ENCODE data around the gene CNDP2.

Gene CNDP2

DNA sequence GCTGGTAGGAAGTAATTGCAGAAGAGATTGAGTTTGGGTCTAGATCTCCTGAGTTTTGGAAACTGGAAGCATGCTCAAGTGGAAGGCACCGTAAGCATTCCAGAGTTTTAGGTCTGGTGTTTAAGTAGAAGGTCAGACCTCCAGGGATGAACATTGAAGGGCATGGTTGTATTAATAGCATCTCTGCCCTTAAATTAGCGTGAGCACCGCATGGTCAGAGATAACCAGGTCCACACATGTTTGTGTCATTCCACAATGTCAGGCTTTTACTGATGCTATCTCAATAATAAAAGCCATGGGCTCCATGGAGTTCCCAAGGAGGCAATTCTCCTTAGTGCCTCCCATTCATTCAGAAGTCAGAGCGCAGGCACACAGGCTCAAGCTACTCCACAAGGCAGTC is 73.2 kb downstream of the CNDP2 start:
- no peak for DNase-seq (ENCODE audit: low read depth)
- H3K4me3 ChIP-seq (ENCODE audit: low read depth, low read length), result no peak overlapping the region
- TF ChIP-seq, protein P1, sequence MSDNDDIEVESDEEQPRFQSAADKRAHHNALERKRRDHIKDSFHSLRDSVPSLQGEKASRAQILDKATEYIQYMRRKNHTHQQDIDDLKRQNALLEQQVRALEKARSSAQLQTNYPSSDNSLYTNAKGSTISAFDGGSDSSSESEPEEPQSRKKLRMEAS (IDR thresholded peaks at IDR 0.05; ENCODE audit: low read depth, low read length), result no peak
- TF ChIP-seq POLR2A (IDR thresholded peaks at IDR 0.05; ENCODE audit: extremely low read depth, insufficient read length) (no peak), MYC (IDR thresholded peaks at IDR 0.05; ENCODE audit: low read depth, low read length) (no peak)
- TF ChIP-seq, protein P2, sequence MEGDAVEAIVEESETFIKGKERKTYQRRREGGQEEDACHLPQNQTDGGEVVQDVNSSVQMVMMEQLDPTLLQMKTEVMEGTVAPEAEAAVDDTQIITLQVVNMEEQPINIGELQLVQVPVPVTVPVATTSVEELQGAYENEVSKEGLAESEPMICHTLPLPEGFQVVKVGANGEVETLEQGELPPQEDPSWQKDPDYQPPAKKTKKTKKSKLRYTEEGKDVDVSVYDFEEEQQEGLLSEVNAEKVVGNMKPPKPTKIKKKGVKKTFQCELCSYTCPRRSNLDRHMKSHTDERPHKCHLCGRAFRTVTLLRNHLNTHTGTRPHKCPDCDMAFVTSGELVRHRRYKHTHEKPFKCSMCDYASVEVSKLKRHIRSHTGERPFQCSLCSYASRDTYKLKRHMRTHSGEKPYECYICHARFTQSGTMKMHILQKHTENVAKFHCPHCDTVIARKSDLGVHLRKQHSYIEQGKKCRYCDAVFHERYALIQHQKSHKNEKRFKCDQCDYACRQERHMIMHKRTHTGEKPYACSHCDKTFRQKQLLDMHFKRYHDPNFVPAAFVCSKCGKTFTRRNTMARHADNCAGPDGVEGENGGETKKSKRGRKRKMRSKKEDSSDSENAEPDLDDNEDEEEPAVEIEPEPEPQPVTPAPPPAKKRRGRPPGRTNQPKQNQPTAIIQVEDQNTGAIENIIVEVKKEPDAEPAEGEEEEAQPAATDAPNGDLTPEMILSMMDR (IDR thresholded peaks at IDR 0.05; ENCODE audit: low read depth, low read length), result no peak

DNA sequence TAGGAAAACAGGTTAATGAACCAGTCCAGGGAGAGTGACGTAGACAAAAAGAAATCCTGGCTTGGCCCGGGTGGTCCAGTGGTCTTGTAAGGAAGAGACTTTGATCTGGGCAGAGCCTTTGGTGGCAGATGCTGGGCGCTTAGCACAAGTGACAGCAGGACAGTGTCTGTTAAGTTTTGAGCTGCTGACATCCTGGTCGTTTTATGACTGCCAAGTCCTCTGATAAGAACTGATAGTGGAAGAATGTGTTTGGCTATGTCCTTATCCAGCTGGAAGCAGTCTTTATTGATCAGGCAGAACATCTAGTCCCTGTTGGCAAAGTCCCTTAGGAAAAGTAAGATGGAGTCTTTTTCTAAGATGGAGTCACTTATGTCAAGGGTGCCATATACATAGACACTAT is 74.1 kb downstream of the CNDP2 start:
- TF ChIP-seq, protein P2 (IDR thresholded peaks at IDR 0.05; ENCODE audit: low read depth, low read length), result no peak
- TF ChIP-seq, protein P1 (IDR thresholded peaks at IDR 0.05; ENCODE audit: low read depth, low read length), result no peak
- no peak for TF ChIP-seq MYC (IDR thresholded peaks at IDR 0.05; ENCODE audit: low read depth, low read length)
- TF ChIP-seq POLR2A (IDR thresholded peaks at IDR 0.05; ENCODE audit: extremely low read depth, insufficient read length), result no peak
- no peak overlapping the region for H3K4me3 ChIP-seq (ENCODE audit: low read depth, low read length)
- no peak for DNase-seq (ENCODE audit: low read depth)

DNA sequence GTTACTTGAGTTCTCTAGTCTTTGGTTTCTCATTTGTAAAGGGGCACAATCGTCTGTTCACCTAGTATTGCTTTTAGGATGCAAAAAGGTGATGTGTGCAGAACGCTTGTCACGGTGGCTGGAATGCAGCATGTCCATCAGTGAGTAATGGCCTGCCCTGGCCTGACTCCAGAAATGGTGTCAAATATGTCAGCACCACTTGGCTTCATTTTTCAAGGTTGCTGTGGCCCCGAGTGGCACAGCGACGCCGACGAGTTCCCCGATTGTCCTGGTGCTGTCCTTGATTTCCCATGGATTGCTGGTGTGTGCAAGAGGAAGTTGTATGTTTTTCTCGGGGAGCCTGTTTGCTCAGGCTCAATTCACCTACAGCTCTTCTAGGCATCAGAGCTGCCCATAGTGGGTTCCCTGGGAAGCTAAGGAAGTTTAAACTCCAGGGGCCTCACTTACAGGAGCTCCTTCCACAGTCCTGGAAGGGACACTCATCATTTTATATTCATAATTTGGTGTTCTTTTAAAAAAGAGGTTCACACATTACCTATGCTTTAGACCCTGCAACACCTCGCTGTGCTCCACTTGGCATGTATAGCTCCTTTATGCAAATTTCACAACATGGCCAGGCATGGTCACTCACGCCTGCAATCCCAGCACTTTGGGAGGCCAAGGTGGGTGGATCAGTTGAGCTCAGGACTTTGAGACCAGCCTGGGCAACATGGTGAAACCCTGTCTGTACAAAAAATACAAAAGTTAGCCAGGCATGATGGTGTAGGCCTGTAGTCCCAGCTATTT is 75.9 kb downstream of the CNDP2 start:
- no peak for DNase-seq (ENCODE audit: low read depth)
- TF ChIP-seq POLR2A (IDR thresholded peaks at IDR 0.05; ENCODE audit: extremely low read depth, insufficient read length), result no peak
- TF ChIP-seq, protein P2 (IDR thresholded peaks at IDR 0.05; ENCODE audit: low read depth, low read length), result no peak
- TF ChIP-seq, protein P1 (IDR thresholded peaks at IDR 0.05; ENCODE audit: low read depth, low read length), result no peak
- no peak for TF ChIP-seq MYC (IDR thresholded peaks at IDR 0.05; ENCODE audit: low read depth, low read length)
- H3K4me3 ChIP-seq (ENCODE audit: low read depth, low read length), result no peak overlapping the region

DNA sequence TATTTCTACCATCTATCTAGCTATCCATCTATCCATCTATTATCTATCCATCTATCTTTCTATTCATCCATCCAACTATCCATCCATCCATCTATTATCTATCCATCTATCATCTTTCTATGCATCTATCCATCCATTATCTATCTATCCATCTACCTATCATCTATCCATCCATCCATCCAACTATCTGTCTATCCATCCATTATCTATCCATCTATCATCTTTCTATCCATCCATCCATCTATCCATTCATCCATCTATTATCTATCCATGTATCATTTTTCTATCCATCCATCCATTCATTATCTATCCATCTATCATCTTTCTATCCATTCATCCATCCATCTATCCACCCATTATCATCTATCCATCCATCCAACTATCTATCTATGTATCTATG is 76.9 kb downstream of the CNDP2 start:
- TF ChIP-seq, protein P2 (IDR thresholded peaks at IDR 0.05; ENCODE audit: low read depth, low read length), result no peak
- TF ChIP-seq MYC (IDR thresholded peaks at IDR 0.05; ENCODE audit: low read depth, low read length) (no peak), POLR2A (IDR thresholded peaks at IDR 0.05; ENCODE audit: extremely low read depth, insufficient read length) (no peak)
- TF ChIP-seq, protein P1 (IDR thresholded peaks at IDR 0.05; ENCODE audit: low read depth, low read length), result no peak
- no peak overlapping the region for H3K4me3 ChIP-seq (ENCODE audit: low read depth, low read length)
- DNase-seq (ENCODE audit: low read depth), result no peak
